ENCODE results near the gene CREBBP.

The CREBBP gene

DNA sequence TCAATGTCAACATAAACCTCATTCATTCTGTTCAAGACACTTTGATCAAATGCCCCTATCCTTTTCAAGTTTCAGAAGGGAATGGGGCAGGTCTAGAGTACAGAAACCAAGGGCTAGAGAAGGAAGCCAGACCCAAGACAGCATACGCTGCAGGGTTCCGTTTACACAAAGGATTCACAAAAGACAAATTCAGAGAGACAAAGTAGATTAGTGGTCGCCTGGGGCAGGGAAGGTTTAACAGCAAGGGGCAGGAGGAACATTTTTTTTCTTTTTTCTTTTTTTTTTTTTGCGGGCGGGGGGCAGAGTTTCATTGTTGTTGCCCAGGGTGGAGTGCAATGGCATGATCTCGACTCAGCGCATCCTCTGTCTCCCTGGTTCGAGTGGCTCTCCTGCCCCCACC lies 143.3 kb downstream of the CREBBP start:
- Histone ChIP-seq H2AFZ (ENCODE audit: low read length) (no peak overlapping the region), H3K4me2 (ENCODE audit: insufficient read depth, low read length, poor library complexity, severe bottlenecking) (no peak overlapping the region), H3K9me3 (replicated peaks in 1 of 2; ENCODE audit: control insufficient read depth in 2 of 2, insufficient read depth in 1 of 2, low read depth in 1 of 2, low read length in 2 of 2) (peaks cover 0 to 12% of the 10 kb centered on the region in 2 donors), H3K4me1 (ENCODE audit: control insufficient read depth in 2 of 2, insufficient read depth in 1 of 2, low read depth in 1 of 2, low read length in 2 of 2) (no peaks in the 10 kb centered on the region), H3K79me1 (ENCODE audit: low read depth, low read length) (peaks cover 18% of the 10 kb centered on the region), H3K23ac (ENCODE audit: low read depth, low read length, poor library complexity) (no peak overlapping the region), H3K14ac (ENCODE audit: low read length) (no peak overlapping the region), H2AK5ac (ENCODE audit: low read depth, low read length) (no peak overlapping the region), H3K27me3 (ENCODE audit: control insufficient read depth in 3 of 3, insufficient read depth in 3 of 3, low read depth in 1 of 3, low read length in 3 of 3) (no peaks in the 10 kb centered on the region), H3K4ac (ENCODE audit: low read length) (no peak overlapping the region), H3K18ac (ENCODE audit: low read length) (no peak overlapping the region), H2BK120ac (ENCODE audit: low read depth, low read length) (no peak overlapping the region), H2BK5ac (ENCODE audit: low read length) (no peak overlapping the region), H3K36me3 (replicated peaks in 1 of 2; ENCODE audit: control insufficient read depth in 2 of 2, insufficient read depth in 2 of 2, low read length in 2 of 2) (peaks cover 61 to 93% of the 10 kb centered on the region in 2 donors), H3K9ac (ENCODE audit: low read depth, low read length, poor library complexity) (no peak overlapping the region), H4K8ac (ENCODE audit: low read depth, low read length) (no peak overlapping the region), H3K27ac (replicated peaks; ENCODE audit: low read length) (no peak overlapping the region), H2BK15ac (ENCODE audit: low read length) (no peak overlapping the region), H3K4me3 (ENCODE audit: low read length in 2 of 2) (no peak overlapping the region), H4K91ac (ENCODE audit: low read depth, low read length, poor library complexity) (no peak overlapping the region), H2BK12ac (ENCODE audit: low read length) (no peak overlapping the region)
- no CpG with 5 or more reads among the region's 8 CpGs for WGBS, 2 donors (ENCODE audit: extremely low coverage in 2 of 2, insufficient read length in 2 of 2, insufficient replicate concordance in 1 of 2)
- DNase-seq (ENCODE audit: low spot score), result no peak

GRCh38 chr16:3736116-3736515 lies 144.4 kb downstream of the CREBBP start:
- Histone ChIP-seq H3K27ac (replicated peaks; ENCODE audit: low read length) (no peak overlapping the region), H2AFZ (ENCODE audit: low read length) (no peak overlapping the region), H3K79me1 (ENCODE audit: low read depth, low read length) (peaks cover 20% of the 10 kb centered on the region), H3K18ac (ENCODE audit: low read length) (no peak overlapping the region), H2AK5ac (ENCODE audit: low read depth, low read length) (no peak overlapping the region), H3K14ac (ENCODE audit: low read length) (no peak overlapping the region), H3K9me3 (replicated peaks in 1 of 2; ENCODE audit: control insufficient read depth in 2 of 2, insufficient read depth in 1 of 2, low read depth in 1 of 2, low read length in 2 of 2) (peaks cover 0 to 12% of the 10 kb centered on the region in 2 donors), H2BK5ac (ENCODE audit: low read length) (no peak overlapping the region), H3K27me3 (ENCODE audit: control insufficient read depth in 3 of 3, insufficient read depth in 3 of 3, low read depth in 1 of 3, low read length in 3 of 3) (no peaks in the 10 kb centered on the region), H3K23ac (ENCODE audit: low read depth, low read length, poor library complexity) (no peak overlapping the region), H4K91ac (ENCODE audit: low read depth, low read length, poor library complexity) (no peak overlapping the region), H4K8ac (ENCODE audit: low read depth, low read length) (no peak overlapping the region), H3K4me1 (ENCODE audit: control insufficient read depth in 2 of 2, insufficient read depth in 1 of 2, low read depth in 1 of 2, low read length in 2 of 2) (no peaks in the 10 kb centered on the region), H2BK120ac (ENCODE audit: low read depth, low read length) (no peak overlapping the region), H3K4me3 (ENCODE audit: low read length in 2 of 2) (no peak overlapping the region), H2BK12ac (ENCODE audit: low read length) (no peak overlapping the region), H3K9ac (ENCODE audit: low read depth, low read length, poor library complexity) (no peak overlapping the region), H2BK15ac (ENCODE audit: low read length) (no peak overlapping the region), H3K4me2 (ENCODE audit: insufficient read depth, low read length, poor library complexity, severe bottlenecking) (no peak overlapping the region), H3K36me3 (replicated peaks in 1 of 2; ENCODE audit: control insufficient read depth in 2 of 2, insufficient read depth in 2 of 2, low read length in 2 of 2) (peaks cover 69 to 94% of the 10 kb centered on the region in 2 donors), H3K4ac (ENCODE audit: low read length) (no peak overlapping the region)
- WGBS, 2 donors (ENCODE audit: extremely low coverage in 2 of 2, insufficient read length in 2 of 2, insufficient replicate concordance in 1 of 2), result no CpG with 5 or more reads among the region's 6 CpGs
- DNase-seq (ENCODE audit: low spot score), result no peak

DNA sequence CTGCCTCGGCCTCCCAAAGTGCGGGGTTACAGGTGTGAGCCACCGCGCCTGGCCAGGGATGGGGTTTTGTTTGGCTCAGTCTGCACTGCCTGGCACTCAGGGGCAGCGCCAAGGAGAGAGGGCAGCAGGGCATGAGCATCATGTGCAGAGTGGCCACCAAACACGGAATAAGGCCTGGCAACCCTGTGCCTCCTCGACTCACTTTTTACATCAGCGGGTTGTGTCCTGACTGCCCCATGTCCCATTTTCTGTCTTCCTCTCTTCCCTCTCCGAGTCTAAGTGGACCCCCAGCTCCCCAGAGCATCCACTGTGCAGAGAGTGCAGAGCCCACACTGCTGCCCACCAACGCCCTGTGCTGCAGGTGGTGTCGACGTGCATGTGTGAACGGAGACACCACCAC lies 145.0 kb downstream of the CREBBP start:
- no peak overlapping the region for H3K14ac ChIP-seq (ENCODE audit: low read length)
- H2AFZ ChIP-seq (ENCODE audit: low read length), result no peak overlapping the region
- no peak overlapping the region for H2BK5ac ChIP-seq (ENCODE audit: low read length)
- peak overlapping the region; percentile 56 for H2AK5ac ChIP-seq (ENCODE audit: low read depth, low read length)
- peak overlapping the region; percentile 30 for H4K8ac ChIP-seq (ENCODE audit: low read depth, low read length)
- no peak overlapping the region for H2BK120ac ChIP-seq (ENCODE audit: low read depth, low read length)
- H3K4ac ChIP-seq (ENCODE audit: low read length), result no peak overlapping the region
- H3K27ac ChIP-seq (replicated peaks; ENCODE audit: low read length), result no peak overlapping the region
- H4K91ac ChIP-seq (ENCODE audit: low read depth, low read length, poor library complexity), result no peak overlapping the region
- H3K9me3 ChIP-seq (replicated peaks in 1 of 2; ENCODE audit: control insufficient read depth in 2 of 2, insufficient read depth in 1 of 2, low read depth in 1 of 2, low read length in 2 of 2), result peaks cover 0 to 12% of the 10 kb centered on the region in 2 donors
- H2BK15ac ChIP-seq (ENCODE audit: low read length), result no peak overlapping the region
- no peak overlapping the region for H3K23ac ChIP-seq (ENCODE audit: low read depth, low read length, poor library complexity)
- WGBS, 2 donors (ENCODE audit: extremely low coverage in 2 of 2, insufficient read length in 2 of 2, insufficient replicate concordance in 1 of 2), result no CpG with 5 or more reads among the region's 13 CpGs
- H3K79me1 ChIP-seq (ENCODE audit: low read depth, low read length), result peaks cover 21% of the 10 kb centered on the region
- no peak overlapping the region for H2BK12ac ChIP-seq (ENCODE audit: low read length)
- H3K4me1 ChIP-seq (ENCODE audit: control insufficient read depth in 2 of 2, insufficient read depth in 1 of 2, low read depth in 1 of 2, low read length in 2 of 2), result no peaks in the 10 kb centered on the region
- peaks cover 70 to 94% of the 10 kb centered on the region in 2 donors for H3K36me3 ChIP-seq (replicated peaks in 1 of 2; ENCODE audit: control insufficient read depth in 2 of 2, insufficient read depth in 2 of 2, low read length in 2 of 2)
- H3K4me3 ChIP-seq (ENCODE audit: low read length in 2 of 2), result no peak overlapping the region
- H3K27me3 ChIP-seq (ENCODE audit: control insufficient read depth in 3 of 3, insufficient read depth in 3 of 3, low read depth in 1 of 3, low read length in 3 of 3), result no peaks in the 10 kb centered on the region
- H3K18ac ChIP-seq (ENCODE audit: low read length), result no peak overlapping the region
- no peak for DNase-seq (ENCODE audit: low spot score)
- no peak overlapping the region for H3K4me2 ChIP-seq (ENCODE audit: insufficient read depth, low read length, poor library complexity, severe bottlenecking)
- no peak overlapping the region for H3K9ac ChIP-seq (ENCODE audit: low read depth, low read length, poor library complexity)

DNA sequence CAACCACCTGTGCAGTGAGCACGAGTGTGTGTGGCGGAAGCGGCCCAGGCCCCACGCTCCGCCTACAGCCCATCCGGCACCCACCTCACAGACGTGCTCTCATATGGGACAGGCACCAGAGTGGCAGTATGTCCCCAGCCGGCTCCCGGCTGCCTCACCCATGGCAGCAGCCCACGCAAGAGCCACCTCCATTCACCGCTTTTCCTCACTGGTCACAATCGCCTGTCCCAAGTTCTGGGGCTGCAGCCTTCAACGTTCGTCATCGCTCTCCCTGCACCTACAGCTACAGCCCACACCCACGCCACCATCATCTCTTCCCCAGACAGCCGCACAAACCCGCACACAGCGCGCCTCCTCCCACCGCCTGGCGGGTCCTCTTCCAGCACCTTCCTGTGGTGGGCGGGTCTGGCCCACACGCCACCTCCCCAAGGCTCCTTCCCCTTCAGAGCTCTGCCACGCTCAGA lies 145.7 kb downstream of the CREBBP start:
- no peak overlapping the region for H3K14ac ChIP-seq (ENCODE audit: low read length)
- H3K4me1 ChIP-seq (ENCODE audit: control insufficient read depth in 2 of 2, insufficient read depth in 1 of 2, low read depth in 1 of 2, low read length in 2 of 2), result no peaks in the 10 kb centered on the region
- H3K4me3 ChIP-seq (ENCODE audit: low read length in 2 of 2), result no peak overlapping the region
- H3K4me2 ChIP-seq (ENCODE audit: insufficient read depth, low read length, poor library complexity, severe bottlenecking), result no peak overlapping the region
- H3K79me1 ChIP-seq (ENCODE audit: low read depth, low read length), result peaks cover 22% of the 10 kb centered on the region
- no peak overlapping the region for H2BK15ac ChIP-seq (ENCODE audit: low read length)
- no peak overlapping the region for H2BK12ac ChIP-seq (ENCODE audit: low read length)
- WGBS, 2 donors (ENCODE audit: extremely low coverage in 2 of 2, insufficient read length in 2 of 2, insufficient replicate concordance in 1 of 2), result no CpG with 5 or more reads among the region's 25 CpGs
- peak overlapping the region; percentile 71 for H3K23ac ChIP-seq (ENCODE audit: low read depth, low read length, poor library complexity)
- no peak overlapping the region for H2BK5ac ChIP-seq (ENCODE audit: low read length)
- peak overlapping the region; percentile 3 for H3K18ac ChIP-seq (ENCODE audit: low read length)
- H3K9ac ChIP-seq (ENCODE audit: low read depth, low read length, poor library complexity), result no peak overlapping the region
- no peak overlapping the region for H3K27ac ChIP-seq (replicated peaks; ENCODE audit: low read length)
- no peak overlapping the region for H4K91ac ChIP-seq (ENCODE audit: low read depth, low read length, poor library complexity)
- H2BK120ac ChIP-seq (ENCODE audit: low read depth, low read length), result no peak overlapping the region
- no peak overlapping the region for H2AK5ac ChIP-seq (ENCODE audit: low read depth, low read length)
- H4K8ac ChIP-seq (ENCODE audit: low read depth, low read length), result peak overlapping the region; percentile 96
- H3K4ac ChIP-seq (ENCODE audit: low read length), result no peak overlapping the region
- DNase-seq (ENCODE audit: low spot score), result no peak
- H3K9me3 ChIP-seq (replicated peaks in 1 of 2; ENCODE audit: control insufficient read depth in 2 of 2, insufficient read depth in 1 of 2, low read depth in 1 of 2, low read length in 2 of 2), result peaks cover 0 to 12% of the 10 kb centered on the region in 2 donors
- no peaks in the 10 kb centered on the region for H3K27me3 ChIP-seq (ENCODE audit: control insufficient read depth in 3 of 3, insufficient read depth in 3 of 3, low read depth in 1 of 3, low read length in 3 of 3)
- H3K36me3 ChIP-seq (replicated peaks in 1 of 2; ENCODE audit: control insufficient read depth in 2 of 2, insufficient read depth in 2 of 2, low read length in 2 of 2), result peaks cover 73 to 94% of the 10 kb centered on the region in 2 donors
- no peak overlapping the region for H2AFZ ChIP-seq (ENCODE audit: low read length)

All from neuronal stem cell (in vitro differentiated cells).